Activated CD8-positive, alpha-beta T cell treated with anti-CD3 and anti-CD28 coated beads for 36 hours (primary cell): ENCODE measurements around the gene HAT1. TPM values are rescaled to one million over a fixed set of nuclear protein-coding genes. Genes with fewer than 3 reads are reported as not detected.
"Not testable (repeated sequence)": the region's sequence is repeated elsewhere in the genome, so short reads cannot be mapped to it uniquely, and the experiment has no call there.

Source experiments
- ATAC-seq: fragments of 200-7000 bp; cut with Tn5 transposase; one replicate; pipeline ENCODE4 v1.10.0; 2021; ENCODE audit warnings: mild to moderate bottlenecking, moderate library complexity
- CTCF ChIA-PET: fragments of 350-600 bp; sonication (Branson Sonifier 250); formaldehyde crosslinking; loops from one replicate; lab custom pipeline; 2021; ENCODE audit warnings: antibody characterized with exemption; lab: Charles Lee
- POLR2A ChIA-PET: fragments of 350-600 bp; sonication (Branson Sonifier 250); formaldehyde crosslinking; loops from one replicate; lab custom pipeline; 2021; ENCODE audit warnings: antibody characterized with exemption; lab: Charles Lee
- DNase-seq: peaks from one replicate; pipeline ENCODE4 v3.0.0-alpha.2; 2020
- H3K27ac Mint-ChIP-seq: one replicate; pipeline ENCODE4 v1.8.0; 2021; ENCODE audit warnings: mild to moderate bottlenecking, mixed read lengths
- H3K27me3 Mint-ChIP-seq: one replicate; pipeline ENCODE4 v1.8.0; 2021; ENCODE audit warnings: mixed read lengths
- H3K36me3 Mint-ChIP-seq: one replicate; pipeline ENCODE4 v1.8.0; 2021; ENCODE audit warnings: low read depth, mixed read lengths
- H3K4me1 Mint-ChIP-seq: one replicate; pipeline ENCODE4 v1.8.0; 2021; ENCODE audit warnings: low read depth, mixed read lengths
- H3K4me3 Mint-ChIP-seq: one replicate; pipeline ENCODE4 v1.8.0; 2021; ENCODE audit warnings: mild to moderate bottlenecking, moderate library complexity, mixed read lengths
- H3K9me3 Mint-ChIP-seq: one replicate; pipeline ENCODE4 v1.8.0; 2021; ENCODE audit warnings: mixed read lengths
- CTCF ChIP-seq: fragments of 200-600 bp; IDR thresholded peaks from one replicate; pipeline ENCODE4 v1.8.0; 2022; ENCODE audit warnings: antibody characterized with exemption, mild to moderate bottlenecking
- intact Hi-C: fragments of 100-400 bp; cut with micrococcal nuclease; formaldehyde crosslinking; loops from one replicate; pipeline ENCODE4 v1.10.0; 2022
- total RNA-seq, 2 experiments: library from RNA; stranded (reverse); gene quantifications; one replicate each; pipeline ENCODE4 v1.2.3, GENCODE V29; 2021

Gene HAT1
- total RNA-seq, 2 experiments from 2014 or later, result 75.2 to 79.4 TPM

DNA sequence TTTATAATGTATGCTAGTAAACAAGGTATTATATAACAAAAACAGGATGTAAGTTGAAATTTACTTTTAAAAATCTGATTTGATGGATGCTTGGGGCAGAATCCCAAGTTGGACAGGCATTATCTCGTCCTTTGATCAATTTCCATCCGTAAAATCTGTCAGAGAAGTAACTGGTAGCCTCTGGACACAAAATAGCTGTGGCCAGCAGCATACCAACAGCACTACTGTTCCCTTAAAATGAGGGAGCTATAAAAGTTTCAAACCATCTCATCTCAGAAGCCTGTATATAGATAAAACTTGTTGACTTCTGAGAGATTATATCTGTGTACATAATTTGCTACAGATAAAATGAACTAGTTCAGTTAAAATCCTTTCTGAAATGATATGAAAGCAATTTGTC is 62.8 kb downstream of the HAT1 start:
- no peak for ATAC-seq
- no peaks in the 10 kb centered on the region for H3K9me3 Mint-ChIP-seq
- ChIA-PET POLR2A (interaction anchor here (0.6 to 0.8 kb wide), 2 partner anchors 14 to 456 kb away, joined by 3 read pairs; partner anchors contain the start of gene METAP1D), CTCF (no interaction called here)
- DNase-seq, result no peak
- H3K27ac Mint-ChIP-seq, result no peak overlapping the region
- TF ChIP-seq CTCF, result no peak
- peaks cover 22% of the 10 kb centered on the region for H3K36me3 Mint-ChIP-seq
- H3K4me1 Mint-ChIP-seq, result no peaks in the 10 kb centered on the region
- no peaks in the 10 kb centered on the region for H3K27me3 Mint-ChIP-seq
- intact Hi-C loops, result no loop called here
- H3K4me3 Mint-ChIP-seq, result no peak overlapping the region

GRCh38 chr2:171986778-171987177 is 64.5 kb downstream of the HAT1 start:
- H3K4me3 Mint-ChIP-seq, result no peak overlapping the region
- no peak for DNase-seq
- ATAC-seq, result no peak
- no peaks in the 10 kb centered on the region for H3K9me3 Mint-ChIP-seq
- POLR2A ChIA-PET, result interaction anchor here (0.6 kb wide), 1 partner anchor 495 kb away, joined by 3 read pairs; no protein-coding TSS in a partner anchor
- no peaks in the 10 kb centered on the region for H3K27me3 Mint-ChIP-seq
- H3K4me1 Mint-ChIP-seq, result no peaks in the 10 kb centered on the region
- intact Hi-C loops, result no loop called here
- TF ChIP-seq CTCF, result no peak
- peaks cover 18% of the 10 kb centered on the region for H3K36me3 Mint-ChIP-seq
- H3K27ac Mint-ChIP-seq, result no peak overlapping the region
- CTCF ChIA-PET, result no interaction called here

DNA sequence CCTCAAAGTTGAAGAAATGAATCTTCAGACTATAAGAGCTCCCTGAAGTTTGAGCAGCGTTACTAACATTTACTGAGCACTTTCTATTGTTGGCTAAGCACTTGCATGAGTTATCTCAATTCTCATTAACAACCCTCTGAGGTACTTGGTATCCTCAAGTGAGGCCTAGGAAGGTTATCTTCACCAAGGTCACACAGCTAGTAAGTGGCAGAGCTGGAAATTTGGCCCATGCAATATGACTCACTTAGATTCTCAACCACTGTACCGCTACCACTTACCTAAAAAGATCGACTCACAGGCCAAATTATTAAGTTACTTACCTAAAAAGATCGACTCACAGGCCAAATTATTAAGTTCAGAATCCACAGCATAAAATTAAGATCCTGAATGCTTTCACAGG is 68.8 kb downstream of the HAT1 start:
- Mint-ChIP-seq H3K9me3 (no peaks in the 10 kb centered on the region), H3K27me3 (peaks cover 8% of the 10 kb centered on the region), H3K36me3 (no peaks in the 10 kb centered on the region), H3K4me3 (no peak overlapping the region), H3K27ac (no peak overlapping the region), H3K4me1 (no peaks in the 10 kb centered on the region)
- intact Hi-C loops, result no loop called here
- CTCF ChIA-PET, result interaction anchor here (1.2 to 1.7 kb wide), 3 partner anchors 11 to 16 kb away, joined by 3 to 4 read pairs (median 3); no protein-coding TSS in a partner anchor
- no peak for TF ChIP-seq CTCF
- POLR2A ChIA-PET, result no interaction called here
- ATAC-seq (no peak), DNase-seq (no peak)

GRCh38 chr2:171995586-171995985 is 73.3 kb downstream of the HAT1 start:
- ChIA-PET POLR2A (no interaction called here), CTCF (no interaction called here)

GRCh38 chr2:171996021-171996420 is 73.8 kb downstream of the HAT1 start:
- intact Hi-C loops, result no loop called here
- Mint-ChIP-seq H3K4me3 (no peak overlapping the region), H3K27me3 (peaks cover 9% of the 10 kb centered on the region), H3K36me3 (peaks cover 3% of the 10 kb centered on the region), H3K27ac (no peak overlapping the region), H3K4me1 (peaks cover 17% of the 10 kb centered on the region), H3K9me3 (no peaks in the 10 kb centered on the region)
- CTCF ChIA-PET, result interaction anchor here (1.1 kb wide), 1 partner anchor 422 kb away, joined by 3 read pairs; no protein-coding TSS in a partner anchor
- ATAC-seq (no peak), DNase-seq (no peak)
- no peak for TF ChIP-seq CTCF
- POLR2A ChIA-PET, result no interaction called here

More at GRCh38 chr2:171995586-171995985, 73.3 kb downstream of the HAT1 start:
- Mint-ChIP-seq H3K36me3 (no peaks in the 10 kb centered on the region), H3K27ac (no peak overlapping the region), H3K9me3 (no peaks in the 10 kb centered on the region), H3K27me3 (peaks cover 9% of the 10 kb centered on the region), H3K4me3 (no peak overlapping the region), H3K4me1 (peaks cover 13% of the 10 kb centered on the region)
- ATAC-seq, result no peak
- no peak for TF ChIP-seq CTCF
- intact Hi-C loops, result no loop called here
- DNase-seq, result no peak

DNA sequence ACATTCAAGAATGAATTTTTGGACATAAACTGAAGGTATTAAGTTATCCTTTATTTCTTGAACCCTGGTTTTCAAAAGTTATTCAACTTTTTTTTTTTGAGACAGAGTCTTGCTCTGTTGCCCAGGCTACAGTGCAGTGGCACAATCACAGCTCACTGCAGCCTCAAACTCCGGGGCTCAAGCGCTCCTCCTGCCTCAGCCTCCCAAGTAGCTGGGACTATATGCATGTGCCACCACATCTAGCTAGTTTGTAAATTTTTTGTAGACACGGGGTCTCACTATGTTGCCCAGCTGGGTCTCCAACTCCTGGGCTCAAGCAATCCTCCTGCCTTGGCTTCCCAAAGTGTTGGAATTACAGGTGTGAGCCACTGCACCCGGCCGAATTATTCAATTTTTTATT is 74.8 kb downstream of the HAT1 start:
- DNase-seq, intact Hi-C loops, ATAC-seq, H3K27ac Mint-ChIP-seq, H3K36me3 Mint-ChIP-seq, H3K4me3 Mint-ChIP-seq, H3K9me3 Mint-ChIP-seq, H3K27me3 Mint-ChIP-seq: not testable (repeated sequence)
- POLR2A ChIA-PET, result interaction anchor here (1.5 kb wide), 1 partner anchor 18 kb away, joined by 5 read pairs; no protein-coding TSS in a partner anchor
- CTCF ChIA-PET, result interaction anchor here (1.1 kb wide), 1 partner anchor 423 kb away, joined by 3 read pairs; no protein-coding TSS in a partner anchor
- peaks cover 21% of the 10 kb centered on the region for H3K4me1 Mint-ChIP-seq
